Measurements from ENCODE around the gene SHC4.

DNA sequence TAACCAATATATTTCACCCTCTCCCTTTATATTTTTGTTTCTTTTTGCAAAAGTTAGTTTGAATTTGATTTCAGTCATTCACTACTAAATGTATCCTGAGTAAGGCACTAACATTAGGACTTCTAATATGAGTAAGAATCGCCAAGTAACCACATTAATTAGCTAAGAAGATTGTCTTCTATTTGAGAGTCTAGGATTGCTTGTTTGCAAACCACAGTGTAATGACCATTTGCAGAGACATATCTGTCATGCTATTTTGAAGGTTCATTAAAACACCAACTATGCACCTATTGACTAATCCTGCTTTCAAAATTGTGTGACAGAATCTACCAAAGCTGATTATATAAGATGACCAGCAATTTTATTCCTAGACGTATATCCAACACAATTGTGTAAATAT is 91.1 kb downstream of the SHC4 start:
- TF ChIP-seq, protein P1, sequence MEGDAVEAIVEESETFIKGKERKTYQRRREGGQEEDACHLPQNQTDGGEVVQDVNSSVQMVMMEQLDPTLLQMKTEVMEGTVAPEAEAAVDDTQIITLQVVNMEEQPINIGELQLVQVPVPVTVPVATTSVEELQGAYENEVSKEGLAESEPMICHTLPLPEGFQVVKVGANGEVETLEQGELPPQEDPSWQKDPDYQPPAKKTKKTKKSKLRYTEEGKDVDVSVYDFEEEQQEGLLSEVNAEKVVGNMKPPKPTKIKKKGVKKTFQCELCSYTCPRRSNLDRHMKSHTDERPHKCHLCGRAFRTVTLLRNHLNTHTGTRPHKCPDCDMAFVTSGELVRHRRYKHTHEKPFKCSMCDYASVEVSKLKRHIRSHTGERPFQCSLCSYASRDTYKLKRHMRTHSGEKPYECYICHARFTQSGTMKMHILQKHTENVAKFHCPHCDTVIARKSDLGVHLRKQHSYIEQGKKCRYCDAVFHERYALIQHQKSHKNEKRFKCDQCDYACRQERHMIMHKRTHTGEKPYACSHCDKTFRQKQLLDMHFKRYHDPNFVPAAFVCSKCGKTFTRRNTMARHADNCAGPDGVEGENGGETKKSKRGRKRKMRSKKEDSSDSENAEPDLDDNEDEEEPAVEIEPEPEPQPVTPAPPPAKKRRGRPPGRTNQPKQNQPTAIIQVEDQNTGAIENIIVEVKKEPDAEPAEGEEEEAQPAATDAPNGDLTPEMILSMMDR (IDR thresholded peaks at IDR 0.05), result no peak
- TF ChIP-seq RAD21 (IDR thresholded peaks at IDR 0.05; ENCODE audit: low read length) (no peak), EP300 (IDR thresholded peaks at IDR 0.05; ENCODE audit: borderline replicate concordance in 1 of 2, low read depth in 1 of 2, low read length in 1 of 2) (no peak), CHD2 (IDR thresholded peaks at IDR 0.05; ENCODE audit: low read length, partially characterized antibody) (no peak), TEAD4 (IDR thresholded peaks at IDR 0.05; ENCODE audit: borderline replicate concordance, insufficient read depth) (no peak), MXI1 (IDR thresholded peaks at IDR 0.05; ENCODE audit: low read depth, low read length) (no peak)
- TF ChIP-seq, protein P2, sequence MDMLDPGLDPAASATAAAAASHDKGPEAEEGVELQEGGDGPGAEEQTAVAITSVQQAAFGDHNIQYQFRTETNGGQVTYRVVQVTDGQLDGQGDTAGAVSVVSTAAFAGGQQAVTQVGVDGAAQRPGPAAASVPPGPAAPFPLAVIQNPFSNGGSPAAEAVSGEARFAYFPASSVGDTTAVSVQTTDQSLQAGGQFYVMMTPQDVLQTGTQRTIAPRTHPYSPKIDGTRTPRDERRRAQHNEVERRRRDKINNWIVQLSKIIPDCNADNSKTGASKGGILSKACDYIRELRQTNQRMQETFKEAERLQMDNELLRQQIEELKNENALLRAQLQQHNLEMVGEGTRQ (IDR thresholded peaks at IDR 0.05; ENCODE audit: borderline replicate concordance, low read depth, low read length), result no peak
- TF ChIP-seq, protein P3, sequence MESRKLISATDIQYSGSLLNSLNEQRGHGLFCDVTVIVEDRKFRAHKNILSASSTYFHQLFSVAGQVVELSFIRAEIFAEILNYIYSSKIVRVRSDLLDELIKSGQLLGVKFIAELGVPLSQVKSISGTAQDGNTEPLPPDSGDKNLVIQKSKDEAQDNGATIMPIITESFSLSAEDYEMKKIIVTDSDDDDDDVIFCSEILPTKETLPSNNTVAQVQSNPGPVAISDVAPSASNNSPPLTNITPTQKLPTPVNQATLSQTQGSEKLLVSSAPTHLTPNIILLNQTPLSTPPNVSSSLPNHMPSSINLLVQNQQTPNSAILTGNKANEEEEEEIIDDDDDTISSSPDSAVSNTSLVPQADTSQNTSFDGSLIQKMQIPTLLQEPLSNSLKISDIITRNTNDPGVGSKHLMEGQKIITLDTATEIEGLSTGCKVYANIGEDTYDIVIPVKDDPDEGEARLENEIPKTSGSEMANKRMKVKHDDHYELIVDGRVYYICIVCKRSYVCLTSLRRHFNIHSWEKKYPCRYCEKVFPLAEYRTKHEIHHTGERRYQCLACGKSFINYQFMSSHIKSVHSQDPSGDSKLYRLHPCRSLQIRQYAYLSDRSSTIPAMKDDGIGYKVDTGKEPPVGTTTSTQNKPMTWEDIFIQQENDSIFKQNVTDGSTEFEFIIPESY (IDR thresholded peaks at IDR 0.05; ENCODE audit: borderline replicate concordance, low read depth), result no peak
- TF ChIP-seq, protein P4, sequence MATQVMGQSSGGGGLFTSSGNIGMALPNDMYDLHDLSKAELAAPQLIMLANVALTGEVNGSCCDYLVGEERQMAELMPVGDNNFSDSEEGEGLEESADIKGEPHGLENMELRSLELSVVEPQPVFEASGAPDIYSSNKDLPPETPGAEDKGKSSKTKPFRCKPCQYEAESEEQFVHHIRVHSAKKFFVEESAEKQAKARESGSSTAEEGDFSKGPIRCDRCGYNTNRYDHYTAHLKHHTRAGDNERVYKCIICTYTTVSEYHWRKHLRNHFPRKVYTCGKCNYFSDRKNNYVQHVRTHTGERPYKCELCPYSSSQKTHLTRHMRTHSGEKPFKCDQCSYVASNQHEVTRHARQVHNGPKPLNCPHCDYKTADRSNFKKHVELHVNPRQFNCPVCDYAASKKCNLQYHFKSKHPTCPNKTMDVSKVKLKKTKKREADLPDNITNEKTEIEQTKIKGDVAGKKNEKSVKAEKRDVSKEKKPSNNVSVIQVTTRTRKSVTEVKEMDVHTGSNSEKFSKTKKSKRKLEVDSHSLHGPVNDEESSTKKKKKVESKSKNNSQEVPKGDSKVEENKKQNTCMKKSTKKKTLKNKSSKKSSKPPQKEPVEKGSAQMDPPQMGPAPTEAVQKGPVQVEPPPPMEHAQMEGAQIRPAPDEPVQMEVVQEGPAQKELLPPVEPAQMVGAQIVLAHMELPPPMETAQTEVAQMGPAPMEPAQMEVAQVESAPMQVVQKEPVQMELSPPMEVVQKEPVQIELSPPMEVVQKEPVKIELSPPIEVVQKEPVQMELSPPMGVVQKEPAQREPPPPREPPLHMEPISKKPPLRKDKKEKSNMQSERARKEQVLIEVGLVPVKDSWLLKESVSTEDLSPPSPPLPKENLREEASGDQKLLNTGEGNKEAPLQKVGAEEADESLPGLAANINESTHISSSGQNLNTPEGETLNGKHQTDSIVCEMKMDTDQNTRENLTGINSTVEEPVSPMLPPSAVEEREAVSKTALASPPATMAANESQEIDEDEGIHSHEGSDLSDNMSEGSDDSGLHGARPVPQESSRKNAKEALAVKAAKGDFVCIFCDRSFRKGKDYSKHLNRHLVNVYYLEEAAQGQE (IDR thresholded peaks at IDR 0.05; ENCODE audit: low read depth, low read length), result no peak
